HG02588 (cell line): ENCODE results near the gene ARF6.
A peak's percentile ranks its signal among the peaks of the same experiment; 100 is the strongest.
"Not testable (repeated sequence)": the region's sequence is repeated elsewhere in the genome, so short reads cannot be mapped to it uniquely, and the experiment has no call there.

ENCODE experiments used
- ATAC-seq: cut with Tn5 transposase; IDR thresholded peaks from one replicate; pipeline ENCODE4 v1.9.1; 2021; ENCODE audit warnings: mild to moderate bottlenecking, moderate library complexity; ENCODE audit not compliant: unreplicated experiment

The ARF6 gene

GRCh38 chr14:49892636-49893308 is at the start of gene ARF6:
Gene ARF6, plus strand, starts transcription at chr14:49893082. Its CDS starts 655 bp downstream, at chr14:49893737.
- ATAC-seq, result peak; percentile 83

- no peak for ATAC-seq
These were observed 43.6 kb upstream of the ARF6 start for GRCh38 chr14:49849213-49849847.

- ATAC-seq, result no peak
These were observed 41.1 kb upstream of the ARF6 start for GRCh38 chr14:49851813-49852212.

- ATAC-seq, result peak; percentile 83
These were observed 40.4 kb upstream of the ARF6 start, which contains the start of gene NEMF for GRCh38 chr14:49852301-49853157. Gene NEMF, minus strand, starts transcription at chr14:49852788. Its CDS starts 35 bp downstream, at chr14:49852753.

GRCh38 chr14:49853158-49853477 is 39.8 kb upstream of the ARF6 start:
- peak; percentile 13 for ATAC-seq

GRCh38 chr14:49853572-49854375 is 39.1 kb upstream of the ARF6 start:
- ATAC-seq, result no peak

- ATAC-seq, result no peak
These were observed 35.4 kb upstream of the ARF6 start for GRCh38 chr14:49857427-49858003.

GRCh38 chr14:49858383-49858782 is 34.5 kb upstream of the ARF6 start:
- ATAC-seq, result no peak

- ATAC-seq, result no peak
These were observed 31.7 kb upstream of the ARF6 start for GRCh38 chr14:49860988-49861698.

- no peak for ATAC-seq
These were observed 31.2 kb upstream of the ARF6 start for GRCh38 chr14:49861699-49862088.

GRCh38 chr14:49862089-49862673 is 30.7 kb upstream of the ARF6 start:
- peak; percentile 24 for ATAC-seq

GRCh38 chr14:49863487-49864281 is 29.2 kb upstream of the ARF6 start:
- no peak for ATAC-seq

- no peak for ATAC-seq
These were observed 27.4 kb upstream of the ARF6 start for GRCh38 chr14:49865431-49865859.

GRCh38 chr14:49867831-49868719 is 24.8 kb upstream of the ARF6 start:
- ATAC-seq, result peak; percentile 86

- ATAC-seq, result no peak
These were observed 24.2 kb upstream of the ARF6 start for GRCh38 chr14:49868720-49869114.

- ATAC-seq, result no peak
These were observed 22.0 kb upstream of the ARF6 start for GRCh38 chr14:49870908-49871307.

GRCh38 chr14:49873548-49873947 is 19.3 kb upstream of the ARF6 start:
- ATAC-seq, result not testable (repeated sequence)
